Measurements from ENCODE around the gene TOP3A. TPM values are rescaled to one million over a fixed set of nuclear protein-coding genes. Genes with fewer than 3 reads are reported as not detected.

The TOP3A gene
- total RNA-seq, 1 experiment from 2014 or later = 35.3 TPM

DNA sequence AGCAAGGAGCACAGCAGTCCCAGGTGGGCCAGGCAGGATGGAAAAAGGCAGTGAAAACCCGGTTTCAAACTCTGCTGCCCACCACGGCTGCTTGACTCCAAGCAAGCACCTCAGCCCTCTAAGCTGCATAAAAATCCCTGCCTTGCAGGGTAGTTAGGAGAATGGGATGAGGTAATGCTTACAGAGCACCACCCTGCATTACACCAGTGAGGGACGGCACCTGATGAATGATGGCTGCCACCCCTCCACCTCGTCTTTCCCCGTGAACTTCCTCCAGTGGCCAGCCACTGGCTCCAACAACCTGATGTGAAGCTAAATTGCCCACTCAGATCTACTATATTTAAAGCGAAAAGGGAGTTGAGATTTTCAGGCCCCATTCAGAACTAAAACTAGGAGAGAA, 33.0 kb downstream of the TOP3A start:
- DNase-seq (ENCODE audit: extremely low read depth, low read depth) = no peak

DNA sequence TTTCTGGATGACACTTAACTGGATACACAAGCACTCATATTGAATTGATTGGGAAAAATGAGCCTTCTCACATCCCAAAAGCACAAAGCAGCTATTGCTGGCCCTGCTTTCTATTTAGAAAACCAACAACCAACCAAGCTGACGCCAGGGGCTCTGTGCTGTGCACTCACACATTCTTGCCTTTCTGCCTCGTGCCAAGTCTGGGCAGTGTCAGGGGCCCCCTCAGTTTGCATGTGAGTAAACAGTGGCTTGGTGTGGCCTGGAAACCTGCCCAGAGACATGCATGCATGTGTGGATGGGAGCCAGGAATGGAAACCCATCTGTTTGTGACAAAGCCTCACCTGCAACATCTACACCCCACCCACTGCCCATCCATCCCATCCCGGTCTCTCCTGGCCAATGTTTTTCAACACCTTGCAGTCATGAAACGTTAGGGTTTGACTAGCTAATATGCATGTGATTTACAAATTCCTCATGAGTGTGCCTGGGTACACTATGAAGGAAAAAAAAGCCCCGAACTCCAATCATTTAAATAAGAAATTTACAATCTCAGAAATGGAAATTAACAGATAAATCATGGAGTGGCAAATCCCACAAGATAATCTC, 33.9 kb downstream of the TOP3A start:
- no peak for DNase-seq (ENCODE audit: extremely low read depth, low read depth)

DNA sequence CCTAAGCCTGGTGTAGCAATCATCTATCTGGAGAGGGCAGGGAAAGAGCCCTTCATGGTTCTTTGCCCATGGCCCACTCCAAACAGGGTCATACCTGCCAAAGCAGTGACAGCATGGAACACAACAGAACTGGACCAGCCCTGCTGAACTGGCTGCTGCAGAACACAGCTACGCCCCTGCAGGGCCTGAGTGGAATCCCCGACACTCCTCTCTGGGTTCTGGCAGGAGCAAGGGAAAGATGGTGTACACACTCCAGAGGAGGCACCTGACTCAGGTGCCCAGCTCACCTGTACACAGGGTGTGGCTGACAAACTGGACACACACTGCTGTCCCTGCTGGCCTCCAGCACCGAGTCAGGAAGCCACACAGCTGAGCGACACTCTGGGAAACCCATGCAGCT, 34.5 kb downstream of the TOP3A start:
- no peak for DNase-seq (ENCODE audit: extremely low read depth, low read depth)

GRCh38 chr17:18278867-18279266, 35.9 kb downstream of the TOP3A start:
- DNase-seq (ENCODE audit: extremely low read depth, low read depth) = no peak

- no peak for DNase-seq (ENCODE audit: extremely low read depth, low read depth)
These were observed 37.7 kb downstream of the TOP3A start for GRCh38 chr17:18277076-18277475.

DNA sequence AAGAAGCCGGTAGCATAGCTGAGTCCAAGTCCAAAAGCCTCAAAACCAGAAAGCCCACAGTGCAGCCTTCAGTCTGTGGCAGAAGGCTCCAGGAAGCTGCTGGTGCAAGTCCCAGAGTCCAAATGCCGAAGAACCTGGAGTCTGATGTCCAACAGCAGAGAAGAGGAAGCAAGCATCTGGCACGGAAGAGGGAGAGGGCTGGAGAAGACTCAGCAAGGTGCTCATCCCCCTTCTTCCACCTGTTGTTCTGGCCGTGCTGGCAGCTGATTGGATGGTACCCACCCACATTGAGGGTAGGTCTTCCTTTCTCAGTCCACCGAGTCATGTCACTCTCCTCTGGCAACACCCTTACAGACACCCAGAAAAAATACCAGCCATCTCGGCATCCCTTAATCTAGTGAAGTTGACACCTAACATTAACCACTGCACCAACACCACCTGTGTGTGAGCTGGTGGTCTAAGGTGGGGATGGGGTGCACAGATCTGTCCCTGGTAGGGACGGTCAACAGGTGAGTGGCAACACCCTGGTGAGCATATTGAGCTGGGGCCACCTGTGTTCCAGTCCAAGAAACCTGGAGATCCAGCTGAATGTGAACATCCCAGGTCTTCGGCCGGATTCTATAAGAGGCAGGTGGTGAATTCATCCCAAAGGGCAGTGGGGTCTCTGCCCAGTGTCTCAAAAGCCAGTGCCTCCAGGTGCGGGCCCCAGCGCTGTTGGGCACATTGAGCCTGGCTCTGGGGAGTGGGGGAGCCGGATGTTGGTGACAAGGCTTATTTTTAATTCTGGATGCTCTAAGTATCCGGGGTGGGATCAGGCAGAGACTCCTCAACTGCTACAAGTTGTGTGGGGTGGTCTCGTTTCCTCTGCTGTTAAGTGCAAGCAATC, 44.5 kb downstream of the TOP3A start:
- no peak for DNase-seq (ENCODE audit: extremely low read depth, low read depth)

- no peak for DNase-seq (ENCODE audit: extremely low read depth, low read depth)
These were observed 46.7 kb downstream of the TOP3A start for GRCh38 chr17:18267927-18268711.

GRCh38 chr17:18267366-18267765, 47.4 kb downstream of the TOP3A start:
- no peak for DNase-seq (ENCODE audit: extremely low read depth, low read depth)

DNA sequence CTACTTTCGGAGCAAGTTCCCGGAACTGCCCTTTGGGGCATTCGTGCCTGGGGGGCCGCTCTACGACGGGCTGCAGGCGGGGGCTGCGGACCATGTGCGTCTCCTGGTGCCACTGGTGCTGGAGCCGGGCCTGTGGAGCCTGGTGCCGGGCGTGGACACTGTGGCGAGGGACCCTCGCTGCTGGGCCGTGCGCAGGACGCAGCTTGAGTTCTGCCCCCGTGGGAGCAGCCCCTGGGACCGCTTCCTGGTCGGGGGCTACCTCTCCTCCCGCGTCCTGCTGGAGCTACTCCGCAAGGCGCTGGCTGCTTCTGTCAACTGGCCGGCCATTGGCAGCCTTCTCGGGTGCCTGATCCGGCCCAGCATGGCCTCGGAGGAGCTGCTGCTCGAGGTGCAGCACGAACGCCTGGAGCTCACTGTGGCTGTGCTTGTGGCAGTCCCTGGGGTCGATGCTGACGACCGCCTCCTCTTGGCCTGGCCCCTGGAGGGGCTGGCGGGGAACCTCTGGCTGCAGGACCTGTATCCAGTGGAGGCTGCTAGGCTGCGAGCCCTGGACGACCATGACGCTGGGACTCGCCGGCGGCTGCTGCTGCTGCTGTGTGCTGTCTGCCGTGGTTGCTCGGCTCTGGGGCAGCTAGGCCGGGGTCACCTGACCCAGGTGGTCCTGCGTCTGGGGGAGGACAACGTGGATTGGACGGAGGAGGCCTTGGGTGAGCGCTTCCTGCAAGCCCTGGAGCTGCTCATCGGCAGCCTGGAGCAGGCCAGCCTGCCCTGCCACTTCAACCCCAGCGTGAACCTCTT, 50.7 kb downstream of the TOP3A start:
- no peak for DNase-seq (ENCODE audit: extremely low read depth, low read depth)

DNA sequence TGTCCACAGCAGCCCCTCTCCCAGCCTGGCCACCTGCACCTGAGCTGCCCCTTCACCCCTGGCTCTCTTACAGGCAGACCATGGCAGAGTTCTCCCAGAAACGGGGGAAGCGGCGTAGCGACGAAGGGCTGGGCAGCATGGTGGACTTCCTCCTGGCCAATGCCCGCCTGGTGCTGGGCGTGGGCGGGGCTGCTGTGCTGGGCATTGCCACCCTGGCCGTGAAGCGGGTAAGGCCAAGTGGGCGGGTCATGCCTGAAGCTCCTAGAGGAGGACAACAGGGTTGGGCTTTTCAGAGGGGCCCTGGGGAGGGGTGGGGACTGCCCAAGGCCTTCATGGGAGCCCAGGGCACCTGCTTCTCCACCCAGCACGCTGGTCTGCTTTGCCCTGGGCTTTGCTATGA, 52.2 kb downstream of the TOP3A start:
- DNase-seq (ENCODE audit: extremely low read depth, low read depth) = no peak

DNA sequence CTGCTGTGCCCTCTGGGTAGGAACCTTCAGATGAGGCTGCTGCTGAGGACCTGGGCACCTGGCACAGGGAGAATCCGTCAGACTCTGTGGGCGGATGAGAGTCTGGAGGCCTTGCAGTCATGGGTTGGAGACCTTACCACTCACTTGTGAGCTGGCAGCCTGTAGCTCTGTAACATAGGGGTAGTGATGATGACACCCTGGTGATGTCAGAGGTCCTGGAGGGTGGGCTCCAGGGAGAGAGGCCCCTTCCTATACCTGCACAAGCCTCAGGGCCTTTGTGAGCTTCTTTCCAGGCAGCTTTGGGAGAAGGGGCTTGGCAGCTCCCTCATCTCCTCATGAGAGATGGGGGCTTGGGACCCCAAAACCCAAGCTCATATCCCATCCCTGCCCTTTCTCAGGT, 52.7 kb downstream of the TOP3A start:
- DNase-seq (ENCODE audit: extremely low read depth, low read depth) = no peak

DNA sequence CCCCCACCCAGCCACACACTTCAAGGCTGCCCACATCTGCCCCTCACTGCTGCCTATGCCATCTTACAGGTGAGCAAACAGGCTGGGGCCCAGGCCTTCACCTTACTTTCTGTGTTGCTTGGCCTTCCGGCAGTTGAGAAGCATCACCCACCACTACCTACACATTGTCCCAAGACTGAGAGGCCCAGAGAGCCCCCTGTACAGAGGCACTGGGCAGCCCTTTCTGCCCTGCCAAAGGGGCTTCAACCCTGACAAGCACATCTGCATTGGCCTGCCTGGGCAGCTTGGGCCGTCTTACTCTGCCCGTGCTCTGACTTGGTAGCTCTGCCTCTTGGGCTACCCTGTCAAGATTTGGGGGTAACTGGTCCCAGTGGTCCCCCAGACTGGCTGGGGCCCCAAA, 53.1 kb downstream of the TOP3A start:
- no peak for DNase-seq (ENCODE audit: extremely low read depth, low read depth)

DNA sequence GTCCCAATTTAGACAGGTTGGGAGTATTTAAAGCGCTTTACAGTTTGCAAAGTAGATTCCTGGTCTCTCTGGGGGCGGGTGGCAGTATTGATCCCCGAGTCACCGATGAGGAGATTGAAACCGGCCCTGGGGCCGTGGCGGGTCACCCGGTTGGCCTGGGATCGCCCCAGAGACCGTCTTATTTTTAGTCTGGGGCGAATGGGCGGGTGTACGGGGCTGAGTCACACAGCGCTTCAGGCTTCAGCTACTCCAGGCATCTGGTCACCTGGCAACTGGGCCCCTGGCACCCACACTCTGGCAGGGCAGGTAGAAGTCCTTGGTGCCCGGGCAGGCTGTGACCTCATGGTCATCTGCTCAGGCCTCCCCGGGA, 53.7 kb downstream of the TOP3A start:
- peak; percentile 19 for DNase-seq (ENCODE audit: extremely low read depth, low read depth)

DNA sequence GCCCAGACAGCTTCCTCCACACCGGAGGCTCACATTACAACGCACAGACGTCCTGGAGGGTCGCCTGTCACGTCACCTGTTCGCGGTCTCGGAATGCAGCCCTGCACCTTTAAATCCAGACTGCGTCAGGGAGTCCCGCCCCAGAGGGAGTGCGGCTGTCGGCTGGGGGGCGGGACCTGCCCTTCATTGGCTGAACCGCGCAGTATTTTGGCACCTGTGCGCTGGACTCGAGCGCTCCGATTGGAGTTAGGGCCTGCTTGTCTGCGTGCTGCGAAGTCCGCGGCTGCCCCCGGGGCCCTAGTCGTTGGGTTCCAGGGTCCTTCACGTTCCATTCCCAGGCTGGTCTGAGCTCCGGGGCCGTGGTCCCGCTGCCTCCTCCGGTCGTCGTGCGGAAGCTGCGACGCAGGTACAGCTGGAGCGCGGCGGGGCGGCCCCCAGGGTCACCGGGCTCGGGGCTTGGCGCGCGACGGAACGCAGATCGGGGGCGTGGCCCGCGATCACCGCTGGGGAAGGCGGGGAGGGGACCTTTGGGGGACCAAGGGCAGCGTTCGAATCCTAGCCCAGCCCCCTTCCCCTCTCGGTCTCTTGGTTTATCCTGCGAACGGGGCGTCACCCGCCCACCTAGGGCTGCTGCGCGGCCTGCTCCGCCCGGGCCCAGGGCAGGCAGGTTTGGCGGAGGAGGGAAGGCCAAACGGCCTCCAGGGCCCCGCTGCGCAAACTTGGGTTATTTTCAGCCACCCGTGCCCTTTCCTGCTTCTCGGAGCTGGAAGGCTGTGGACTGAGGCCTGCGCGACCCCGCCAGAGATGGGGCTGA, 54.3 kb downstream of the TOP3A start, which contains the start of gene MIEF2:
Gene MIEF2, plus strand, starts transcription at position 331 of the 814 bp plus-strand sequence. CDS start 2,059 bp downstream, outside the sequence.
- peak; percentile 93 for DNase-seq (ENCODE audit: extremely low read depth, low read depth)

DNA sequence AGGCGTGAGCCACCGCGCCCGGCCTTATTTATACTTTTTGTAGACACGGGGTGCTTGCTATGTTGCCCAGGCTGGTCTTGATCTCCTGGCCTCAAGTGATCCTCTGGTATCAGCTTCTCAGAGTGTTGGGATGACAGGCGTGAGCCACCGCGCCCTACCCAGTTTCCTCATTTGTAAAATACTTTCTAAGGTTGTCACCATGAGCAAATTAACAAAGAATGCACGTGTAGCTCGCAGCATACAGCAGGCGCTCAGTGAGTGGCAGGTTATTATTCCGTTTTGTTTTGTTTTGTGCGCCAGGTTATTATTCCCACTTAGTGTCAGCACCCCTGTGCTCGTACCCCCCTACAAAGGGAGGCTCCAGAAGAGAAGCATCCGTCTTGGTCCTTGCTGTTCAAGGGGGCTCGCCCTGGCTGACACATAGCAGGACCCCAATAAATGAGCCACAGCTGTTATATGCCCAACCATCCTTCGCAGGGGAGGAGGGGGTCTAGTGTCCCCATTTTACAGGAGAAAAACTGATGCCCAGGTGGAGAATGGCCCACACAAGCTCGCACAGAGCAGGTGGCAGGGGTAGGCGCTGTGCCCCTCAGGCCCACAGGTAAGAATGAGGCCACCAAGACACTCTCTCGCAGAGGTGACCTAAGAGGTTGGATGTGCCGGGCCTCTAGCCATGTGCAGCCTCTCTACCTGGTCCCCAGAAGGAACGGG, 55.0 kb downstream of the TOP3A start:
- DNase-seq (ENCODE audit: extremely low read depth, low read depth) = no peak

- DNase-seq (ENCODE audit: extremely low read depth, low read depth) = peak; percentile 30
These were observed 56.3 kb downstream of the TOP3A start, which contains the start of gene FLII for GRCh38 chr17:18258356-18259038. Gene FLII, minus strand, starts transcription at chr17:18258738. Its CDS starts 48 bp downstream, at chr17:18258690.

DNA sequence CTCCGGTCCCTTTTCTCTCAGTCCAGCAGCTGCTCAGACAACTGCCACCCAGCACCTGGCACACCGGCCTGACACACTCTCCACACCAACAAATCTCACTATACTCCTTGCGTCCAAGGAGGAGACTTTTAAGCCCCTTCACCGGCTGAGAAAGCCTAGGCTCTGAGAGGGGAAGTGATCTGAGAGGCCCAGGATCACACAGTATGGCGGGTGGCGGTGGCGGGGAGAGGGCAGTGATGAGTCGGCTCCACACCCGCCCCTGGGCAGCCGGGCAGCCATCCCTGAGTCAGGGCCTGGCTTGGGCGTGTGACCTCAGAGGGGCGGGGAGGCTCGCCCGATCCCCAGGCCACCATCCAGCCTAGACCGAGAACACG, 56.8 kb downstream of the TOP3A start:
- DNase-seq (ENCODE audit: extremely low read depth, low read depth) = peak; percentile 74

GRCh38 chr17:18257268-18257981, 57.4 kb downstream of the TOP3A start:
- no peak for DNase-seq (ENCODE audit: extremely low read depth, low read depth)

Measured in NCI-H460 (cell line).